ENCODE results near the gene GANC. TPM values are rescaled to one million over a fixed set of nuclear protein-coding genes. Genes with fewer than 3 reads are reported as not detected.

The GANC gene
- total and polyA plus RNA-seq, 8 donors, result 5.2 to 77.6 (median 12.1) TPM

GRCh38 chr15:42384597-42384996 is 111.6 kb downstream of the GANC start:
- Histone ChIP-seq H3K27ac (no peak overlapping the region), H3K4me1 (no peaks in the 10 kb centered on the region), H3K4me3 (no peak overlapping the region), H3K36me3 (peaks cover 0 to 27% (median 6%) of the 10 kb centered on the region in 4 donors), H3K27me3 (no peaks in the 10 kb centered on the region), H3K9me3 (no peaks in the 10 kb centered on the region)
- WGBS, 5 donors, result 63 to 81% (median 70%) methylated on average over 4 of the region's 4 CpGs
- DNase-seq, result no peak
- intact Hi-C loops (cut with DNase I; ENCODE audit: low total_unique reads), result no loop called here
- no peak for TF ChIP-seq EP300 (IDR thresholded peaks at IDR 0.05)
- no peak for TF ChIP-seq POLR2AphosphoS5 (IDR thresholded peaks at IDR 0.05)

- Histone ChIP-seq H3K4me3 (no peak overlapping the region), H3K27me3 (no peaks in the 10 kb centered on the region), H3K9me3 (no peaks in the 10 kb centered on the region), H3K27ac (no peak overlapping the region), H3K36me3 (peaks cover 0 to 27% (median 6%) of the 10 kb centered on the region in 4 donors), H3K4me1 (no peaks in the 10 kb centered on the region)
- intact Hi-C loops (cut with DNase I; ENCODE audit: low total_unique reads), result no loop called here
- TF ChIP-seq POLR2AphosphoS5 (IDR thresholded peaks at IDR 0.05), result no peak
- TF ChIP-seq CTCF (IDR thresholded peaks at IDR 0.05), result peak in 2 of 7 experiments; percentile 14 to 37
- WGBS, 5 donors, result 33 to 54% (median 38%) methylated on average over 5 of the region's 5 CpGs
- DNase-seq, result peak; percentile 31 to 71
Measured at GRCh38 chr15:42385206-42385979, 112.4 kb downstream of the GANC start.

GRCh38 chr15:42385980-42386700 is 113.1 kb downstream of the GANC start:
- peaks cover 0 to 27% (median 6%) of the 10 kb centered on the region in 4 donors for H3K36me3 ChIP-seq
- H3K9me3 ChIP-seq, result no peaks in the 10 kb centered on the region
- peak in 1 of 2 donors; percentile 37 for DNase-seq
- no peaks in the 10 kb centered on the region for H3K4me1 ChIP-seq
- WGBS, 5 donors, result 79 to 89% (median 85%) methylated on average over 11 to 12 of the region's 12 CpGs
- H3K4me3 ChIP-seq, result no peak overlapping the region
- no peak for TF ChIP-seq POLR2A (IDR thresholded peaks at IDR 0.05)
- no peak for TF ChIP-seq EP300 (IDR thresholded peaks at IDR 0.05)
- TF ChIP-seq CTCF (IDR thresholded peaks at IDR 0.05), result no peak
- TF ChIP-seq POLR2AphosphoS5 (IDR thresholded peaks at IDR 0.05), result no peak
- intact Hi-C loops (cut with DNase I; ENCODE audit: low total_unique reads), result no loop called here
- no peaks in the 10 kb centered on the region for H3K27me3 ChIP-seq
- H3K27ac ChIP-seq, result no peak overlapping the region

- WGBS, 5 donors, result 83 to 91% (median 86%) methylated on average over 8 of the region's 8 CpGs
- TF ChIP-seq CTCF (IDR thresholded peaks at IDR 0.05), result no peak
- no peak for TF ChIP-seq POLR2AphosphoS5 (IDR thresholded peaks at IDR 0.05)
- no peak for TF ChIP-seq POLR2A (IDR thresholded peaks at IDR 0.05)
- no peak for TF ChIP-seq EP300 (IDR thresholded peaks at IDR 0.05)
Measured at GRCh38 chr15:42387603-42388002, 114.6 kb downstream of the GANC start.

More at GRCh38 chr15:42387603-42388002, 114.6 kb downstream of the GANC start:
- Histone ChIP-seq H3K9me3 (no peaks in the 10 kb centered on the region), H3K4me3 (no peak overlapping the region), H3K4me1 (no peaks in the 10 kb centered on the region), H3K27ac (no peak overlapping the region), H3K36me3 (peaks cover 0 to 27% (median 6%) of the 10 kb centered on the region in 4 donors), H3K27me3 (no peaks in the 10 kb centered on the region)
- no peak for DNase-seq
- intact Hi-C loops (cut with DNase I; ENCODE audit: low total_unique reads), result no loop called here

Data from stomach (tissue), 9 donors.